Psoas muscle (tissue), 8 donors: ENCODE measurements around the gene CPNE1. TPM values are rescaled to one million over a fixed set of nuclear protein-coding genes. Genes with fewer than 3 reads are reported as not detected.
A peak's percentile ranks its signal among the peaks of the same experiment; 100 is the strongest.

Experiments
- ATAC-seq, 4 donors: fragments of 200-7000 bp; cut with Tn5 transposase; one replicate each; pipeline ENCODE4 v1.9.1; 2020; ENCODE audit warnings: moderate library complexity in 3 of 4, mild to moderate bottlenecking in 2 of 4
- DNase-seq, 2 donors: peaks; one replicate each; pipeline ENCODE4 v3.0.0-alpha.2; 2020
- H3K27ac ChIP-seq: fragments of 200-600 bp; one replicate; pipeline ENCODE4 v1.8.0; 2022
- H3K27me3 ChIP-seq, 3 donors: fragments of 200-600 bp in 1 of 3; one replicate each; pipeline versions ENCODE4 v1.6.1 to v1.8.0; 2013 to 2022; ENCODE audit warnings: low read length in 2 of 3, mild to moderate bottlenecking in 2 of 3, moderate library complexity in 1 of 3; ENCODE audit not compliant: insufficient read depth in 3 of 3
- H3K36me3 ChIP-seq, 2 donors: fragments of 200-600 bp in 1 of 2; one replicate each; pipeline versions ENCODE4 v1.6.1 to v1.8.0; 2013 to 2022; ENCODE audit warnings: low read depth in 1 of 2, mild to moderate bottlenecking in 1 of 2, moderate library complexity in 1 of 2; ENCODE audit not compliant: insufficient read depth in 1 of 2
- H3K4me1 ChIP-seq: fragments of 200-600 bp; one replicate; pipeline ENCODE4 v1.8.0; 2022
- H3K4me3 ChIP-seq: fragments of 200-600 bp; one replicate; pipeline ENCODE4 v1.8.0; 2022; ENCODE audit warnings: mild to moderate bottlenecking
- H3K9me3 ChIP-seq: fragments of 200-600 bp; one replicate; pipeline ENCODE4 v1.8.0; 2022
- CTCF ChIP-seq: fragments of 200-600 bp; IDR thresholded peaks from one replicate; pipeline ENCODE4 v1.8.0; 2022; ENCODE audit warnings: antibody characterized with exemption
- WGBS, 3 donors: extraction: QIAGEN DNeasy Blood & Tissue Kit; methylation state at CpG; one replicate each; pipeline versions ENCODE4 v1.1.6 to v1.1.7; 2013; 5-methylcytosine and 5-hydroxymethylcytosine counted together
- intact Hi-C, 2 donors: fragments of 100-400 bp; cut with DNase I; formaldehyde crosslinking; loops; one replicate each; pipeline versions ENCODE4 v1.11.0 to v1.14.2; 2022
- polyA plus RNA-seq, 3 donors: library from polyadenylated mRNA; stranded (reverse); fragments of 200-250 nt; gene quantifications; one replicate each; pipeline ENCODE4 v1.2.3, GENCODE V29; 2013
- total RNA-seq, 4 donors: library from RNA; stranded (reverse); fragmentation: NEBNext Ultra II Directional in 2 of 4; extraction: Animal tissue kit (Norgen Biotek cat#: 25700) in 2 of 4; gene quantifications; one replicate each; pipeline versions ENCODE4 v1.2.1 to v1.2.4, GENCODE V29; 2021 to 2023
- donor health status: healthy with polysubstance abuse.
- donor health status: DM: no; HTN: no; CAD: no; lungs with moderate emphysema.
- donor health status: Bipolar disorder and iron deficiency.
- donor health status: healthy.
- donor health status: DM: yes; HTN: yes; CAD: no.
- donor health status: DM: no; HTN: no; CAD: no.
- donor health status: DM: no; HTN: no; CAD: no.
- donor health status: DM: yes; HTN: yes; CAD: no.

Gene CPNE1
- total and polyA plus RNA-seq, 7 donors: 55.9 to 75.4 (median 62.1) TPM

GRCh38 chr20:35661908-35662307 lies 2.8 kb downstream of the CPNE1 start:
- peaks cover 54% of the 10 kb centered on the region for H3K4me1 ChIP-seq
- intact Hi-C loops: loop anchor here (5.0 kb wide), 1 partner anchor 45 kb away; the partner anchor contains the start of gene SPAG4 (in 2 of the 2)
- 26 to 32% (median 27%) methylated on average over 3 of the region's 3 CpGs for WGBS, 3 donors
- H3K9me3 ChIP-seq: no peaks in the 10 kb centered on the region
- H3K27ac ChIP-seq: no peak overlapping the region
- peak overlapping the region; percentile 75 for H3K4me3 ChIP-seq
- no peaks in the 10 kb centered on the region for H3K27me3 ChIP-seq
- no peak for TF ChIP-seq CTCF
- H3K36me3 ChIP-seq: no peaks in the 10 kb centered on the region
- ATAC-seq (no peak), DNase-seq (no peak)

DNA sequence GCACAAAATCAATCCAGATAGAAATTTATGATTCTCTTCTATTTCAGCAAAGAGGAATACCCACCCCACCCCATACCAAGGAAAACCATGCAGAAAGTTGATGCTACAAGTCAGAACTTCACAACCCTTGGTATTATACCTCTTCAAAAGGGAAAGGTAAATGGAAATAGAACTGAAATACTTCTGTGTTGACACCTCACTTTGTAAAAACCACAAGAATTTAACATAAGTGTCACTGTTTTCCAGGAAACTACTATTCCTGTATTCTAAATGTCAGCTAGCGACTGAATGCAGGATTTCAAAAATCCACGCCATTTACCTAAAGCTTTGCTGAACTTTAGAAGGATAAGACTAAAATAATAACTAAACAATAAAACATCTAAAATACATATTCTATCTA lies 3.6 kb downstream of the CPNE1 start:
- H3K9me3 ChIP-seq: no peaks in the 10 kb centered on the region
- no peaks in the 10 kb centered on the region for H3K27me3 ChIP-seq
- ATAC-seq (no peak), DNase-seq (no peak)
- no peak for TF ChIP-seq CTCF
- H3K36me3 ChIP-seq: no peaks in the 10 kb centered on the region
- intact Hi-C loops: loop anchor here (5.0 kb wide), 1 partner anchor 44 kb away; the partner anchor contains the start of gene SPAG4 (in 2 of the 2)
- WGBS, 3 donors: 84 to 88% (median 85%) methylated on average over 2 of the region's 2 CpGs
- peak overlapping the region; percentile 10 for H3K27ac ChIP-seq
- H3K4me3 ChIP-seq: peak overlapping the region; percentile 75
- H3K4me1 ChIP-seq: peaks cover 60% of the 10 kb centered on the region

DNA sequence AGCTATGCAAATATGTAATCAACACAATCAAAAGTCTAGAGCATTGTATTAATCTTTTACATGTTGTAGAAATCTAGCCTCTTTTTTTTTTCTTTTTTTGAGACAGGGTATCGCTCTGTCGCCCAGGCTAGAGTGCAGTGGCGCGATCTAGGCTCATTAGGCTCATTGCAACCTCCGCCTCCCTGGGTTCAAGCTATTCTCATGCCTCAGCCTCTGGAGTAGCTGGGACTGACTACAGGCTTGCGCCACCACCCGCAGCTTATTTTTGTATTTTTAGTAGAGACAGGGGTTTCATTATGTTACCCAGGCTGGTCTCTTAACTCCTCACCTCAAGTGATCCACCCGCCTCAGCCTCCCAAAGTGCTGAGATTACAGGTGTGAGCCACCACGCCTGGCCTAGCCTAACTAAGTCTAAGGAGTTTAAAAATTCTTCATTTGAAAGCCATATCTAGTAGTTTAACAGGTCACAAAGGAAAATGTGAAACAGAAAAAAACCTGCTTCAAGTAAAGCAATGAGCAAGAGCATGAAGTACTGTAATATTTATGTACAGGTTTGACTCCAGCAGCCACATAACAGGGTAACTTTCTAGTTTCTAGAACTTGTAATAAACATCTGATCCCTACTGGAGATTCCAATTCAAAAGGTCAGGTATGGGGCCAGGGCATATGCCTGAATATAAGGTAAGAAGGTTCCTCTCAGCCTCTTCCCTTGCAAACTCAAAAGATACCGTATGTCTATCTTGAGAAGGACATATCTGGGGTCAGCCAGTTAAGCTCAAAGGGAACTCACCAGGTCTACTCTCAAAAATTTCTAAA lies 4.4 kb downstream of the CPNE1 start:
- no peak for TF ChIP-seq CTCF
- Histone ChIP-seq H3K27ac (no peak overlapping the region), H3K36me3 (no peaks in the 10 kb centered on the region), H3K4me3 (peak overlapping the region; percentile 75), H3K27me3 (no peaks in the 10 kb centered on the region), H3K9me3 (no peaks in the 10 kb centered on the region), H3K4me1 (peaks cover 64% of the 10 kb centered on the region)
- DNase-seq (no peak), ATAC-seq (no peak)
- intact Hi-C loops: loop anchor here (5.0 kb wide), 1 partner anchor 43 kb away; the partner anchor contains the start of gene SPAG4 (in 2 of the 2)
- WGBS, 3 donors: 89 to 94% (median 93%) methylated on average over 10 of the region's 10 CpGs

- DNase-seq (no peak), ATAC-seq (no peak)
- no peak for TF ChIP-seq CTCF
- H3K27me3 ChIP-seq: no peaks in the 10 kb centered on the region
- peaks cover 4 to 28% of the 10 kb centered on the region in 2 donors for H3K36me3 ChIP-seq
- H3K4me1 ChIP-seq: peaks cover 59% of the 10 kb centered on the region
- H3K4me3 ChIP-seq: no peak overlapping the region
- H3K9me3 ChIP-seq: no peaks in the 10 kb centered on the region
- 20 to 41% (median 32%) methylated on average over 1 of the region's 1 CpG for WGBS, 3 donors
- intact Hi-C loops: loop anchor here in 1 of 2 donors (10.0 kb wide), 1 partner anchor 58 kb away; no protein-coding TSS in a partner anchor
- no peak overlapping the region for H3K27ac ChIP-seq
Measured at GRCh38 chr20:35657271-35657670, 7.4 kb downstream of the CPNE1 start.
